Prostate gland (tissue), 2 donors: Measurements from ENCODE around the gene GGNBP2. TPM values are rescaled to one million over a fixed set of nuclear protein-coding genes. Genes with fewer than 3 reads are reported as not detected.

Experiments
- DNase-seq: peaks from one replicate; pipeline ENCODE4 v3.0.0-alpha.2; 2019; ENCODE audit warnings: low spot score
- H3K27ac ChIP-seq, 2 donors: fragments of 200-600 bp; sonication (generic); 2 replicates each; pipeline ENCODE4 v1.5.1; 2017 to 2019
- H3K27me3 ChIP-seq: fragments of 200-600 bp; sonication (generic); replicated peaks from 2 replicates; pipeline ENCODE4 v1.5.1; 2019; ENCODE audit not compliant: insufficient read depth
- H3K36me3 ChIP-seq, 2 donors: fragments of 200-600 bp; sonication (generic); 1 replicate in 1 of 2; 2 replicates in 1 of 2; pipeline versions ENCODE4 v1.5.1 to v1.8.1; 2017 to 2019
- H3K4me1 ChIP-seq: fragments of 200-600 bp; sonication (generic); replicated peaks from 2 replicates; pipeline ENCODE4 v1.5.1; 2019
- H3K4me3 ChIP-seq, 2 donors: fragments of 200-600 bp; sonication (generic); 2 replicates each; pipeline ENCODE4 v1.5.1; 2017 to 2019
- H3K9me3 ChIP-seq: fragments of 200-600 bp; sonication (generic); 2 replicates; pipeline ENCODE4 v1.5.1; 2017
- CTCF ChIP-seq, 4 experiments: fragments of 200-600 bp in 2 of 4; fragments of 450-650 bp in 2 of 4; sonication (generic) in 2 of 4; IDR thresholded peaks; 1 replicate in 3 of 4; 2 replicates in 1 of 4; pipeline ENCODE4 v1.5.1; 2016 to 2019; ENCODE audit warnings: antibody characterized with exemption in 4 of 4, mild to moderate bottlenecking in 2 of 4, moderate library complexity in 2 of 4
- POLR2A ChIP-seq: fragments of 450-650 bp; IDR thresholded peaks from one replicate; pipeline ENCODE4 v1.6.1; 2016; ENCODE audit warnings: antibody characterized with exemption, mild to moderate bottlenecking
- POLR2AphosphoS5 ChIP-seq: sonication (generic); formaldehyde crosslinking; IDR thresholded peaks from one replicate; pipeline ENCODE4 v1.6.1; 2017; ENCODE audit warnings: antibody characterized with exemption
- WGBS: methylation state at CpG from one replicate; pipeline ENCODE4 v1.1.5; 2018; 5-methylcytosine and 5-hydroxymethylcytosine counted together
- intact Hi-C: fragments of 100-400 bp; cut with DNase I; formaldehyde crosslinking; loops from one replicate; pipeline ENCODE4 v1.14.2; 2022
- total RNA-seq, 2 donors: library from RNA; depleted of rRNA; stranded (reverse); fragments of >200 nt; gene quantifications; one replicate each; pipeline ENCODE4 v1.1.0, GENCODE V29; 2016

The GGNBP2 gene
- total RNA-seq, 2 donors from 2014 or later, result 34.8 to 71.7 TPM

DNA sequence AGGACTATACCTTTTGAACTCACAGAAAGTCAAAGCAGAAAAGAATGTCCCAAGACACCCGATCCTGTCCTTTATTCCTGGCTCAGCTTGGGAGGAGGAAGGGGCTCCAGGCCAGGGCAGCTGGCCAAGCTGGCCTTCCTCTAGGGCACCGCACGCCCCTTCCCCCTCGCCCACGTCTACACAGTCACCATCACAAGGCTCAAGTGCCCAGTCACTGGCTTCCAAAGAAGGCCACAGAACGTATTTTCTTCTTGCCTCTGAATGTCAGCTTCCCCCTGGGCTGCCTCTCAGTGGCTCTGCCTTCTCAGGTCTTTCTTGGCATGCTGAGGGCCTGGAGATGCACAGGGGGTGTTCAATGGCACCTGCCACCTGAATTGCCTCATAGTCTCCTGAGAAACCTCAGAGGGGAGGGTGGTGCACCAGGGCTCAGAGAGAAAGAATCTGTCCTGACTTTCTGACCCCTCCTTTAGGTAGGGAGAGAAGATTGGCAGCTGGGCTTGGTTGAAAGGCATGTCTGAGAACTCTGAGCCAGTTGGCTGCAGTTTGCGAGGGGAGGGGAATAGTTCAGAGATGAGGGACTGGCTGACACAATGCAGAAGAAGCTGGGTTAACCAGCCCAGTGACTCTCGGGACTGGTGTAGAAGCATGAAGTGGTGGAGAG, 49.1 kb downstream of the GGNBP2 start:
- Histone ChIP-seq H3K36me3 (no peaks in the 10 kb centered on the region), H3K27ac (no peak overlapping the region), H3K27me3 (no peaks in the 10 kb centered on the region), H3K4me3 (no peak overlapping the region), H3K9me3 (no peaks in the 10 kb centered on the region), H3K4me1 (peaks cover 6% of the 10 kb centered on the region)
- intact Hi-C loops, result no loop called here
- WGBS, result 65% methylated on average over 8 of the region's 8 CpGs
- no peak for DNase-seq
- TF ChIP-seq POLR2A (no peak), POLR2AphosphoS5 (no peak), CTCF (IDR thresholded peaks at IDR 0.05) (no peak)

- intact Hi-C loops, result no loop called here
- no peak overlapping the region for H3K4me3 ChIP-seq
- no peaks in the 10 kb centered on the region for H3K36me3 ChIP-seq
- no peaks in the 10 kb centered on the region for H3K27me3 ChIP-seq
- 67% methylated on average over 13 of the region's 13 CpGs for WGBS
- TF ChIP-seq POLR2A (no peak), POLR2AphosphoS5 (no peak), CTCF (IDR thresholded peaks at IDR 0.05) (no peak)
- no peaks in the 10 kb centered on the region for H3K9me3 ChIP-seq
- DNase-seq, result no peak
- H3K4me1 ChIP-seq, result peaks cover 6% of the 10 kb centered on the region
- no peak overlapping the region for H3K27ac ChIP-seq
Measured at GRCh38 chr17:36594626-36595401, 50.1 kb downstream of the GGNBP2 start.

- whole genome bisulfite sequencing, result 82% methylated on average over 6 of the region's 6 CpGs
- intact Hi-C loops, result no loop called here
Measured at GRCh38 chr17:36597226-36597625, 52.5 kb downstream of the GGNBP2 start.

GRCh38 chr17:36597866-36598777, 53.4 kb downstream of the GGNBP2 start:
- no peak for DNase-seq
- intact Hi-C loops, result no loop called here

More at GRCh38 chr17:36597226-36597625, 52.5 kb downstream of the GGNBP2 start:
- TF ChIP-seq CTCF (IDR thresholded peaks at IDR 0.05), result no peak
- TF ChIP-seq POLR2A, result no peak
- TF ChIP-seq POLR2AphosphoS5, result no peak
- H3K4me3 ChIP-seq, result no peak overlapping the region
- no peaks in the 10 kb centered on the region for H3K9me3 ChIP-seq
- H3K36me3 ChIP-seq, result no peaks in the 10 kb centered on the region
- no peaks in the 10 kb centered on the region for H3K27me3 ChIP-seq
- H3K27ac ChIP-seq, result no peak overlapping the region
- no peak for DNase-seq
- peaks cover 4% of the 10 kb centered on the region for H3K4me1 ChIP-seq

More at GRCh38 chr17:36597866-36598777, 53.4 kb downstream of the GGNBP2 start:
- Histone ChIP-seq H3K4me1 (no peaks in the 10 kb centered on the region), H3K27ac (no peak overlapping the region), H3K9me3 (no peaks in the 10 kb centered on the region), H3K4me3 (no peak overlapping the region), H3K27me3 (no peaks in the 10 kb centered on the region), H3K36me3 (no peaks in the 10 kb centered on the region)
- TF ChIP-seq POLR2A (no peak), POLR2AphosphoS5 (no peak), CTCF (IDR thresholded peaks at IDR 0.05) (no peak)
- 93% methylated on average over 11 of the region's 11 CpGs for whole genome bisulfite sequencing
